Thyroid gland (tissue), 4 donors: ENCODE data around the gene STAC2. TPM values are rescaled to one million over a fixed set of nuclear protein-coding genes. Genes with fewer than 3 reads are reported as not detected.

Experiments used
- DNase-seq, 2 donors: peaks; one replicate each; pipeline ENCODE4 v3.0.0-alpha.2; 2019
- H3K27ac ChIP-seq, 3 donors: fragments of 200-600 bp; sonication (generic); 1 replicate in 2 of 3; 2 replicates in 1 of 3; pipeline ENCODE4 v1.5.1; 2016 to 2019; ENCODE audit warnings: mild to moderate bottlenecking in 1 of 3, moderate library complexity in 1 of 3
- H3K27me3 ChIP-seq: fragments of 200-600 bp; sonication (generic); one replicate; pipeline ENCODE4 v1.5.1; 2019
- H3K36me3 ChIP-seq, 2 donors: fragments of 200-600 bp; sonication (generic); one replicate each; pipeline ENCODE4 v1.5.1; 2016 to 2019
- H3K4me1 ChIP-seq, 2 donors: fragments of 200-600 bp; sonication (generic); one replicate each; pipeline ENCODE4 v1.5.1; 2017 to 2019
- H3K4me3 ChIP-seq, 3 donors: fragments of 200-600 bp; sonication (generic); replicated peaks in 1 of 3; 1 replicate in 2 of 3; 2 replicates in 1 of 3; pipeline ENCODE4 v1.5.1; 2016; ENCODE audit warnings: mild to moderate bottlenecking in 1 of 3
- H3K9me3 ChIP-seq: fragments of 200-600 bp; sonication (generic); one replicate; pipeline ENCODE4 v1.5.1; 2017
- CTCF ChIP-seq, 6 experiments: fragments of 200-600 bp in 3 of 6; fragments of 450-650 bp in 3 of 6; sonication (generic) in 3 of 6; IDR thresholded peaks; one replicate each; pipeline ENCODE4 v1.5.1; 2016 to 2019; ENCODE audit warnings: antibody characterized with exemption in 6 of 6, mild to moderate bottlenecking in 2 of 6, inconsistent platforms in 1 of 6, moderate library complexity in 1 of 6
- POLR2A ChIP-seq, 2 donors: fragments of 450-650 bp; IDR thresholded peaks; one replicate each; pipeline ENCODE4 v1.6.1; 2017; ENCODE audit warnings: antibody characterized with exemption in 2 of 2, mild to moderate bottlenecking in 2 of 2, moderate library complexity in 1 of 2
- WGBS, 2 donors: methylation state at CpG; one replicate each; pipeline ENCODE4 v1.1.5; 2017; 5-methylcytosine and 5-hydroxymethylcytosine counted together
- intact Hi-C: fragments of 100-400 bp; cut with DNase I; formaldehyde crosslinking; loops from one replicate; pipeline ENCODE4 v1.15.1; 2023
- total RNA-seq, 4 donors: library from RNA; depleted of rRNA; stranded (reverse); fragments of >200 nt; gene quantifications; one replicate each; pipeline ENCODE4 v1.2.3, GENCODE V29; 2016

Gene STAC2
- total RNA-seq, 4 donors from 2014 or later: not detected

GRCh38 chr17:39229274-39229913 lies 3.6 kb upstream of the STAC2 start:
- DNase-seq: no peak
- intact Hi-C loops: no loop called here
- Histone ChIP-seq H3K36me3 (no peaks in the 10 kb centered on the region), H3K4me3 (no peak overlapping the region), H3K4me1 (peaks cover 9 to 23% of the 10 kb centered on the region in 2 donors), H3K27me3 (peaks cover 18% of the 10 kb centered on the region), H3K27ac (no peak overlapping the region), H3K9me3 (no peaks in the 10 kb centered on the region)
- TF ChIP-seq POLR2A (IDR thresholded peaks at IDR 0.05) (no peak), CTCF (IDR thresholded peaks at IDR 0.05) (no peak)
- WGBS, 2 donors: 54 to 72% methylated on average over 9 to 11 of the region's 11 CpGs

GRCh38 chr17:39227364-39227919 lies 1.7 kb upstream of the STAC2 start:
- 81 to 92% methylated on average over 2 of the region's 2 CpGs for WGBS, 2 donors

GRCh38 chr17:39225959-39226683 lies 376 bp upstream of the STAC2 start:
- H3K27ac ChIP-seq: no peak overlapping the region
- peak in 1 of 2 donors; percentile 40 for DNase-seq
- peak overlapping the region in 1 of 3 donors; percentile 12 for H3K4me3 ChIP-seq
- H3K36me3 ChIP-seq: no peaks in the 10 kb centered on the region
- no peaks in the 10 kb centered on the region for H3K9me3 ChIP-seq
- TF ChIP-seq POLR2A (IDR thresholded peaks at IDR 0.05): no peak
- no peak for TF ChIP-seq CTCF (IDR thresholded peaks at IDR 0.05)
- intact Hi-C loops: no loop called here
- 18 to 20% methylated on average over 20 to 22 of the region's 24 CpGs for WGBS, 2 donors
- H3K4me1 ChIP-seq: peaks cover 9 to 16% of the 10 kb centered on the region in 2 donors
- peaks cover 18% of the 10 kb centered on the region for H3K27me3 ChIP-seq

More at GRCh38 chr17:39227364-39227919, 1.7 kb upstream of the STAC2 start:
- Histone ChIP-seq H3K9me3 (no peaks in the 10 kb centered on the region), H3K27me3 (peaks cover 18% of the 10 kb centered on the region), H3K4me3 (no peak overlapping the region), H3K36me3 (no peaks in the 10 kb centered on the region), H3K27ac (no peak overlapping the region), H3K4me1 (peaks cover 9 to 23% of the 10 kb centered on the region in 2 donors)
- TF ChIP-seq POLR2A (IDR thresholded peaks at IDR 0.05) (no peak), CTCF (IDR thresholded peaks at IDR 0.05) (no peak)
- no peak for DNase-seq
- intact Hi-C loops: no loop called here

DNA sequence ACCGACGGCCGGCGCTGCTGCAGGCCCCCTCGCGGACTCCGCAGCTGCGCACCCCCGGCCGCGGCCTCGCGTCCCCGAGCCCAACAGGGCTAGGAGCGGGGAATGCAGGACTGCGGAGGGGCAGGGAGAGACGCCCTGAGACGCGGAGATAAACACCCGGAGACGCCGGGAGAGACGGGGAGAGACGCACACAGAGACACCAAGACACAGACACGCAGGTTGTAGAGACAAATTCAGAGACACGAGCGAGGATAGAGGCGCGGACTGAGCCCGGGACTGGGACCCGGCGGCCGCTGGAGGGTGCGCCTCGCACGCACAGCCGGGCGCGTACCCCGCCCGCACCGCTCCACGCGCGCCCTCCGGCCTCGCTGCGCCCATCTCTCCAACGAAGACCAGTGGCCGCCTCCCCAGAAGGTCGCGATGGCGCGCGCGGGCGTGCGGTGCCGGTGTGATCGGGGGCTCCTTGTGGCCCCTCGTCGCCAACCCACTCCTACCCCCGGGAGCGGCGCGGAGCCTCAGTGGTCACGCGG lies 902 bp downstream of the STAC2 start:
- WGBS, 2 donors: 2 to 4% methylated on average over 25 to 30 of the region's 68 CpGs
- intact Hi-C loops: no loop called here
- Histone ChIP-seq H3K4me1 (peaks cover 9 to 16% of the 10 kb centered on the region in 2 donors), H3K9me3 (no peaks in the 10 kb centered on the region), H3K4me3 (peak overlapping the region in 1 of 3 donors; percentile 12), H3K27me3 (peaks cover 18% of the 10 kb centered on the region), H3K36me3 (no peaks in the 10 kb centered on the region), H3K27ac (no peak overlapping the region)
- TF ChIP-seq POLR2A (IDR thresholded peaks at IDR 0.05): no peak
- TF ChIP-seq CTCF (IDR thresholded peaks at IDR 0.05): no peak
- no peak for DNase-seq
